AG09319 (cell line): Measurements from ENCODE around the gene BCOR.

Source experiments
- DNase-seq: peaks from one replicate; pipeline ENCODE4 v3.0.0-alpha.2; 2010; ENCODE audit warnings: low read depth; ENCODE audit errors: extremely low read depth
- TF ChIP-seq, protein P1 (sequence below): IDR thresholded peaks from 2 replicates; pipeline ENCODE4 v1.5.1; 2011; ENCODE audit warnings: low read depth, mild to moderate bottlenecking, inconsistent platforms, low read length, moderate library complexity

BCOR gene

DNA sequence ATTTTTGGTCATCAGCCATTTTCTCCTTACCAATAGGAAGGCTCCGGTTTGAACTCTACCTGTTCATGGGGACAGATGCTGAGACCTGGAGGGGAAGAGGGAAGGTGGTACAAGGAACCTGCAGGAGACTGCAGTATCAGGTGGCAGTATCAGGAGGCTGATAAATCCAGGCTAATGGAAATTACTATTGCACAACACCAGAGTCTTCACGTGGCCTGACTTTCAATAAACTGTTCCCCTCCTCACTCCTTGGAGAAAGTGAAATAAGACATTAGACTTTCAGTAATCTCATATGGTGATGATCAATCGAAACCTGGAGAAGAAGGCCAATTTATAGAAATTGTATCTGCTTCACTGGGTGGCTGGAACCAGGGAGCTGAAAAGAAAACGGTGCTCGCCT, 46.2 kb upstream of the BCOR start:
- TF ChIP-seq, protein P1, sequence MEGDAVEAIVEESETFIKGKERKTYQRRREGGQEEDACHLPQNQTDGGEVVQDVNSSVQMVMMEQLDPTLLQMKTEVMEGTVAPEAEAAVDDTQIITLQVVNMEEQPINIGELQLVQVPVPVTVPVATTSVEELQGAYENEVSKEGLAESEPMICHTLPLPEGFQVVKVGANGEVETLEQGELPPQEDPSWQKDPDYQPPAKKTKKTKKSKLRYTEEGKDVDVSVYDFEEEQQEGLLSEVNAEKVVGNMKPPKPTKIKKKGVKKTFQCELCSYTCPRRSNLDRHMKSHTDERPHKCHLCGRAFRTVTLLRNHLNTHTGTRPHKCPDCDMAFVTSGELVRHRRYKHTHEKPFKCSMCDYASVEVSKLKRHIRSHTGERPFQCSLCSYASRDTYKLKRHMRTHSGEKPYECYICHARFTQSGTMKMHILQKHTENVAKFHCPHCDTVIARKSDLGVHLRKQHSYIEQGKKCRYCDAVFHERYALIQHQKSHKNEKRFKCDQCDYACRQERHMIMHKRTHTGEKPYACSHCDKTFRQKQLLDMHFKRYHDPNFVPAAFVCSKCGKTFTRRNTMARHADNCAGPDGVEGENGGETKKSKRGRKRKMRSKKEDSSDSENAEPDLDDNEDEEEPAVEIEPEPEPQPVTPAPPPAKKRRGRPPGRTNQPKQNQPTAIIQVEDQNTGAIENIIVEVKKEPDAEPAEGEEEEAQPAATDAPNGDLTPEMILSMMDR: no peak
- DNase-seq: no peak

DNA sequence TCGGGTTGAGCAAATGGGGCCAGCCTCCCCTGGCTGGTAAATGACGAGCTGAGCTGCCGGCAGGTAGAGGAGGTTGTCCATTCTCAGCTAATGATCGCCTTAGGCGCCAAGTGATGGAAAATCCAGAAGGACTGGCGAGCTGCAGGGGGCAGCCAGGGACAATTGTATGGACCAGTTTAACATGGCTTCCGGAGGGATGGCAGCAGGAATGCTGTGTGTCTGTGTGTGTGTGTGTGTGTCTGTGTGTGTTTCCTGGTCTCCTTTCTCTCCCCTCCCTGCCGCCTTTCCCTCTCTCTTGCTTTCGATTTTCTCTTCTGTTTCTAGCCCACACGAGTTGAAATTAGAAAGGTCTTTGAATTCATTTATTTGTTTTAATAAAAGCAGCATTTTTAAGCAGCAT, 45.2 kb upstream of the BCOR start:
- TF ChIP-seq, protein P1: no peak
- DNase-seq: no peak

DNA sequence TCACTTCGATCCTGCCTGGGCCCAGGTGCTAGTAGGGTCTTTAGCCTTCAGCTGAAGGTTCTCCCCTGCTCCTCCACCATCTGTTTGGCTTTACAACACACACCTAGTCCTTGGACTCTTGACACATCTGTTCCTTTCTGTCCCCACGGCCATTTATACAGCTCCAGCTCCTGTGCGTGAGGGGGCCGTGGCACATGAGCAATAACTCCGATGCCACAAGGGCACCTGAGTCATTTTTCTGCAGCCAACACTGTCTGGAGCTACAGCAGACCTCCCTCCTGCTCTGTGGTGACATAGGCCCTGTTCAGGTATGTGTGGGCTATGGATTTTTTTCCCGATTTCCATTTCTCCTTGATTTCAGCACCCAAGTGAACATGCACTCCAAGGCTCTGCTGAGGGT, 44.7 kb upstream of the BCOR start:
- TF ChIP-seq, protein P1: no peak
- no peak for DNase-seq

DNA sequence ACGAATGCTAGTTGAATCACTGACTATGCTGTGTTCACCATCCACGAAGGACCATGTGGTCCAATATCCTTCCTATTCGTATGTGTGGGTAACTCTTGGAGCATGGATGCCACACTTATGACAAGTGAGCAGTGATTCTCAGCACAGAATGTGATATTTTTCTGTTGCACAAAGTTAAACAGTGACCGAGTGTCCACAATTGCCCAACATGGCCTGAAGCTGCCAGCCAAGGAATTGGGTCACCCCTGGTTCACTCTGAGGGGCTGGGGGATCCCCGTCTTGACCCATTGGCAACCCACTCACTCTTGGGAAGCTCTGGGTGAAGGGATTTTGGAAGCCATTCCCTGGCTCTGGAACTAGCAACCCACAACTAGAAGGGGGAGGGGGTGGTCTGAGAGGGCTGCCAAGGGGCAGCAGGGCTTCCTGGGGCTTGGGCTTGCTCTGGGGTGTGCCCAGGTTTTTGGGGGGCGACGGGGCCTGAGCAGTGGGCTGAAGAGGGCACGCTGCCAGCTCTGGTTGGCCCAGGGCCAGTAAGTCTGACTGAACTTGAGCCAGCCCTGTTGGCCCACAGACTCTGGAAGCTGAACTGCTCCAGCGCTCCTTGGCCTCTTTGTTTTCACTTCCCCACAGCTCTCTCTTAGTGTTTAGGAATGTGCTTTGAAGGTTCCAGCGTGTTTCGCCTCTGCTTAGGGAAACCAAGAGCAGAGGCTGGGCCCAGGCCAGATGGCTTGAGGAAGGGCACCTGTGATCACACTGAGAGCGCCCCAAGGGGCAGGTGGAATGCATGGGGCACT, 43.1 kb upstream of the BCOR start:
- DNase-seq: no peak
- TF ChIP-seq, protein P1: no peak

DNA sequence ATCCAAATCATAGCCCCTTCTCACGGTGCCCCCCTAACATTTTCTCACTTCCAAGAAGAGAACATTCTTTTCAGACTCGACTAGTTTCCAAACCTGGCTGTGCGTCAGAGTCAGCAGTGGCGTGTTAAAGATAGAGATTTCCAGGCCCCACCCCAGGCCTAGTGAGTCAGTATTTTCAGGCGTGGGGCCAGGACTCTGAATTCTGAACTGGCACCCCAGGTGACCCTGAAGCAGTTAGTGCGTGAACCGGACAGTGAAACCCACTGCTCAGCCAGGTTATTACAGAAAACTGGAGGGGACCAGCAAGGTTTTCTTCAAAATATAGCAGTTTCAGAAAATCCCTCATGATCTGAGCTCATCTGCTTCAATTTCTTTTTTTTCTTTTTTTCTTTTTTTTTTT, 35.0 kb upstream of the BCOR start:
- TF ChIP-seq, protein P1: no peak
- peak; percentile 49 for DNase-seq

DNA sequence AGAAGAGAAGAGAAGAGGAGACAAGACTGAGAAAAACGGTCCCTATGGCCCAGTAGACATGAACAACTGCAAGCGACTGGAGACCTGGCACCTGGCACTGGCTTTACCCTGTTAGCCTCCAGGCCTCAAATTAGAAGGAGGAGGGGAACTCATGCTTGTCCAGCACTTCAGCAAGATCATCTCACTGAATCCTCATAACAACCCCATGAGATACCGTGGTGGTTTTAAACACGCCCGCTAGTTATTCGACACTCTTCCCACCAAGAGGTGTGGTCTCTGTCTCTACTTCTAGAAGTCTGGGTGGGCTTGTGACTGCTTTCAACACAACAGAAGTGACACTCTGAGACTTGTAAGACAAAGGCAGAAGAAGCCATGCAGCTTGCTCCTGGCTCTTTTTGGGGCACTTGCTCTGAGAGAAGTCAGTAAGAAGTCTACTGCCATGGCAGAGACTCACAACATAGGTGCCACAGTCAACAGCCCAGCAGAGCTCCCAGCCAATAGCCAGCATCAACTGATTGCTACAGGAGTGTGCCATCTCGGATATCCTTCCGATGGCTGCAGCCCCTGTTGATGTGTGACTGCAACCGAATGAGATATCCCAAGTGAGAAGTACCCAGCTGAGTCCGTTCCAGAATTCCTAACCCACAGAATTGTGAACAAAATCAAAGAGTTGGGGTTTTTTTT, 34.0 kb upstream of the BCOR start:
- TF ChIP-seq, protein P1: no peak
- no peak for DNase-seq

DNA sequence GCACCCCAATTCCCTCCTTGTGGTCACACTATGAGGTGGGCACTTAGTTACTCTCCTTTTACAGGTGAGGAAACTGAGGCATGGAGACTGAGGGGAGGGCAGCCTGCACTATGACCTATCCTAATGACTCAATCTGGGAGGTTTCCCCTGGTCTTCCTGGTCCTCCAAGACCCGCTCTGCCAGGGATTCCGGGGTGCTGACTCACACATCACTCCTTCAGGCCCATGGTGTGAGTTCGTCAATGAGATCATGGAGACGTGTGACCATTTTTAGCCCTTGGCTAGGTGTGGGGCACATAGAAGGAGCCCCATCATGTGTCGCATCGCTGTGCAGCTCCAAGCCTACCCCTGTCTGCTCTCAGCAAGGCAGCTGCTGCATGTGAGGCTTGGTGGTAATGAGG, 32.4 kb upstream of the BCOR start:
- no peak for DNase-seq
- TF ChIP-seq, protein P1: no peak
